Stomach (tissue), 9 donors: ENCODE data around the gene LRMDA. TPM values are rescaled to one million over a fixed set of nuclear protein-coding genes. Genes with fewer than 3 reads are reported as not detected.

Experiments used
- DNase-seq, 2 donors: peaks; one replicate each; pipeline versions ENCODE4 v3.0.0 to v3.0.0-alpha.2; 2013 to 2019
- H3K27ac ChIP-seq, 5 donors: fragments of 200-600 bp in 4 of 5; sonication (generic) in 4 of 5; one replicate each; pipeline ENCODE4 v1.5.1; 2013 to 2019; ENCODE audit warnings: mild to moderate bottlenecking in 1 of 5, moderate library complexity in 1 of 5
- H3K27me3 ChIP-seq, 3 donors: fragments of 200-600 bp; sonication (generic); one replicate each; pipeline ENCODE4 v1.5.1; 2017 to 2019; ENCODE audit warnings: mixed run types in 1 of 3
- H3K36me3 ChIP-seq, 4 donors: fragments of 200-600 bp; sonication (generic); 1 replicate in 3 of 4; 2 replicates in 1 of 4; pipeline ENCODE4 v1.5.1; 2016 to 2019
- H3K4me1 ChIP-seq, 4 donors: fragments of 200-600 bp; sonication (generic); one replicate each; pipeline ENCODE4 v1.5.1; 2016 to 2019
- H3K4me3 ChIP-seq, 4 donors: fragments of 200-600 bp; sonication (generic) in 3 of 4; one replicate each; pipeline ENCODE4 v1.5.1; 2016 to 2019; ENCODE audit warnings: mild to moderate bottlenecking in 1 of 4
- H3K9me3 ChIP-seq, 4 donors: fragments of 200-600 bp; sonication (generic); one replicate each; pipeline ENCODE4 v1.5.1; 2016 to 2019
- CTCF ChIP-seq, 7 experiments: fragments of 450-650 bp in 4 of 7; fragments of 200-600 bp in 3 of 7; sonication (generic) in 3 of 7; IDR thresholded peaks; one replicate each; pipeline ENCODE4 v1.5.1; 2016 to 2019; ENCODE audit warnings: antibody characterized with exemption in 7 of 7, control low read depth in 2 of 7, mild to moderate bottlenecking in 1 of 7
- EP300 ChIP-seq: sonication (generic); formaldehyde crosslinking; IDR thresholded peaks from one replicate; pipeline ENCODE4 v1.6.1; 2017; ENCODE audit warnings: antibody characterized with exemption
- POLR2A ChIP-seq, 4 donors: fragments of 450-650 bp; IDR thresholded peaks; one replicate each; pipeline ENCODE4 v1.6.1; 2016; ENCODE audit warnings: antibody characterized with exemption in 4 of 4, control low read depth in 2 of 4, mild to moderate bottlenecking in 1 of 4, moderate library complexity in 1 of 4
- POLR2AphosphoS5 ChIP-seq, 3 donors: sonication (generic); formaldehyde crosslinking; IDR thresholded peaks; one replicate each; pipeline ENCODE4 v1.6.1; 2016; ENCODE audit warnings: antibody characterized with exemption in 3 of 3
- WGBS, 5 donors: extraction: QIAGEN DNeasy Blood & Tissue Kit in 3 of 5; methylation state at CpG; one replicate each; pipeline versions ENCODE4 v1.1.5 to v1.1.7; 2013 to 2018; 5-methylcytosine and 5-hydroxymethylcytosine counted together
- intact Hi-C: fragments of 100-400 bp; cut with DNase I; formaldehyde crosslinking; loops from one replicate; pipeline ENCODE4 v1.15.1; 2023; ENCODE audit warnings: low total_unique reads
- polyA plus RNA-seq, 3 donors: library from polyadenylated mRNA; stranded (reverse); fragments of 200-250 nt; gene quantifications; one replicate each; pipeline ENCODE4 v1.2.3, GENCODE V29; 2013
- total RNA-seq, 5 donors: library from RNA; depleted of rRNA; stranded (reverse); fragments of >200 nt; gene quantifications; one replicate each; pipeline versions ENCODE4 v1.1.0 to v1.2.3, GENCODE V29; 2014 to 2016
- donor health status: healthy with polysubstance abuse.
- donor health status: Bipolar disorder and iron deficiency.
- donor health status: healthy.

The LRMDA gene
- total and polyA plus RNA-seq, 8 donors, result 1.3 to 30.2 (median 13.6) TPM; not detected in 1

GRCh38 chr10:75403939-75404814 lies 27.2 kb upstream of the LRMDA start:
- H3K4me1 ChIP-seq, result peaks cover 23 to 67% (median 58%) of the 10 kb centered on the region in 4 donors
- intact Hi-C loops, result no loop called here
- H3K36me3 ChIP-seq, result peaks cover 5 to 9% (median 6%) of the 10 kb centered on the region in 4 donors
- peak overlapping the region; percentile 75 to 98 (median 87) for H3K4me3 ChIP-seq
- WGBS, 5 donors, result 2 to 20% (median 5%) methylated on average over 34 to 58 of the region's 58 CpGs
- no peaks in the 10 kb centered on the region for H3K9me3 ChIP-seq
- TF ChIP-seq EP300, result no peak
- TF ChIP-seq POLR2AphosphoS5 (IDR thresholded peaks at IDR 0.05), result peak in 2 of 3 donors; percentile 11 to 19
- peak overlapping the region; percentile 92 to 99 (median 96) for H3K27ac ChIP-seq
- peaks cover 0 to 59% (median 0%) of the 10 kb centered on the region in 3 donors for H3K27me3 ChIP-seq
- peak; percentile 56 to 84 for DNase-seq

- WGBS, 5 donors, result 11 to 29% (median 13%) methylated on average over 40 to 56 of the region's 56 CpGs
- TF ChIP-seq POLR2AphosphoS5 (IDR thresholded peaks at IDR 0.05) (peak in 1 of 3 donors; percentile 12), EP300 (no peak)
- DNase-seq, result peak; percentile 82 to 92
- Histone ChIP-seq H3K36me3 (peaks cover 0 to under 1% (median 0%) of the 10 kb centered on the region in 4 donors), H3K9me3 (no peaks in the 10 kb centered on the region), H3K4me1 (peaks cover 23 to 67% (median 61%) of the 10 kb centered on the region in 4 donors), H3K27me3 (peaks cover 0 to 65% (median 0%) of the 10 kb centered on the region in 3 donors), H3K4me3 (peak overlapping the region; percentile 75 to 98 (median 87)), H3K27ac (peak overlapping the region; percentile 92 to 99 (median 96))
- intact Hi-C loops, result no loop called here
These were observed 26.4 kb upstream of the LRMDA start for GRCh38 chr10:75404815-75405597.

- Histone ChIP-seq H3K4me1 (peaks cover 23 to 68% (median 65%) of the 10 kb centered on the region in 4 donors), H3K36me3 (no peaks in the 10 kb centered on the region), H3K9me3 (no peaks in the 10 kb centered on the region), H3K27ac (peak overlapping the region; percentile 92 to 99 (median 96)), H3K27me3 (peaks cover 0 to 65% (median 0%) of the 10 kb centered on the region in 3 donors), H3K4me3 (peak overlapping the region; percentile 75 to 98 (median 87))
- WGBS, 5 donors, result 30 to 60% (median 46%) methylated on average over 37 to 39 of the region's 39 CpGs
- peak; percentile 27 to 56 for DNase-seq
- intact Hi-C loops, result no loop called here
- no peak for TF ChIP-seq CTCF (IDR thresholded peaks at IDR 0.05)
These were observed 25.6 kb upstream of the LRMDA start for GRCh38 chr10:75405598-75406461.

GRCh38 chr10:75406462-75407223 lies 24.8 kb upstream of the LRMDA start:
- intact Hi-C loops, result no loop called here
- no peak for TF ChIP-seq EP300
- TF ChIP-seq POLR2AphosphoS5 (IDR thresholded peaks at IDR 0.05), result no peak
- TF ChIP-seq POLR2A (IDR thresholded peaks at IDR 0.05), result no peak
- TF ChIP-seq CTCF (IDR thresholded peaks at IDR 0.05), result no peak
- H3K4me3 ChIP-seq, result peak overlapping the region in 2 of 4 donors; percentile 80 to 82

More at GRCh38 chr10:75406462-75407223, 24.8 kb upstream of the LRMDA start:
- 45 to 77% (median 56%) methylated on average over 29 of the region's 29 CpGs for WGBS, 5 donors
- H3K27ac ChIP-seq, result peak overlapping the region; percentile 92 to 99 (median 96)
- H3K27me3 ChIP-seq, result peaks cover 0 to 62% (median 0%) of the 10 kb centered on the region in 3 donors
- peak in 1 of 2 donors; percentile 15 for DNase-seq
- peaks cover 23 to 68% (median 65%) of the 10 kb centered on the region in 4 donors for H3K4me1 ChIP-seq
- no peaks in the 10 kb centered on the region for H3K9me3 ChIP-seq
- H3K36me3 ChIP-seq, result no peaks in the 10 kb centered on the region
